ENCODE data around the gene ZNF3. TPM values are rescaled to one million over a fixed set of nuclear protein-coding genes. Genes with fewer than 3 reads are reported as not detected.

Gene ZNF3
- total and polyA plus RNA-seq, 12 donors, result 13.2 to 47.3 (median 22.4) TPM

DNA sequence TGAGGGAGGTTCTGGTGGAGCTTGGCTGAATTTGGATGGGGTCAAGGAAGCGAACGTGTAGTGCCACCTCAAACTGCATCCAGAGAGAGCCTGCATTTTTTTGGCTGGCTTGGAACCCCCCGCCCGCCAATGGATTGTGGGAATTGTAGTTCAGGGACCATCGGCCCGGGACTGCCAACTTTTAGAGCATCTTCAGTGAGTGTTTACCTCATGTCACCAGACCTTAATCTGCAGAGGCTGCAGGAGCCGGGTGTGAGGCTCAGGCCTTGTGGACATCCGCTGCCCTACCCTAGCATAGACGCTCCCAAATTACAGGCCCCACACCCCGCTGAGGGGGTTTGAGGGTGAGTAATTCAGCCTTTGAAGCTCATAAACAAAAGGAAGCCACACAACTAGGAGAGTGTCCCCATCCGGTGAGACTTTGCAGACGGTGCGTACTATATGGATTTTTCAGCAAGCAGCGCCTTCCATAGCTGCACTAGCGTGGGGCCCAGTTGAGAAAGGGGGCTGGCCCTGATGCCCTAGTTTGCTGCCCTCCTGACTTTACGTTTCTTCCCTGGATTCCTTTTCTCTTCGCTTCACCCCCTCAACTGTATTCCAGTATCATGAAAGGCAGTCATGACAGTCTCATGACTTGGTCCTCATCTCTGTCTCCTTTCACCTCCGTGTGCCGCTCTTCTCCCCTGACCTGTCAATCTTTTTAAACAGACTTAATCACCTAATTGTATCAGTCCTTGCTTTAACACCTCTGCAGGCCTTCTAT lies 38.6 kb upstream of the ZNF3 start:
- peak; percentile 63 to 82 (median 72) for DNase-seq
- Histone ChIP-seq H3K9me3 (replicated peaks in 1 of 3) (no peaks in the 10 kb centered on the region), H3K4me1 (replicated peaks in 1 of 2) (peaks cover 12 to 16% of the 10 kb centered on the region in 2 donors), H3K27me3 (no peaks in the 10 kb centered on the region), H3K36me3 (replicated peaks in 1 of 2) (no peaks in the 10 kb centered on the region), H3K4me3 (peak overlapping the region; percentile 16 to 76 (median 54)), H3K27ac (peak overlapping the region in 4 of 5 donors; percentile 60 to 94 (median 78))
- WGBS, 4 donors, result 20 to 43% (median 31%) methylated on average over 8 to 19 of the region's 19 CpGs
- TF ChIP-seq CTCF (IDR thresholded peaks at IDR 0.05), result no peak
- no peak for TF ChIP-seq POLR2A (IDR thresholded peaks at IDR 0.05)
- intact Hi-C loops (cut with DNase I), result no loop called here

DNA sequence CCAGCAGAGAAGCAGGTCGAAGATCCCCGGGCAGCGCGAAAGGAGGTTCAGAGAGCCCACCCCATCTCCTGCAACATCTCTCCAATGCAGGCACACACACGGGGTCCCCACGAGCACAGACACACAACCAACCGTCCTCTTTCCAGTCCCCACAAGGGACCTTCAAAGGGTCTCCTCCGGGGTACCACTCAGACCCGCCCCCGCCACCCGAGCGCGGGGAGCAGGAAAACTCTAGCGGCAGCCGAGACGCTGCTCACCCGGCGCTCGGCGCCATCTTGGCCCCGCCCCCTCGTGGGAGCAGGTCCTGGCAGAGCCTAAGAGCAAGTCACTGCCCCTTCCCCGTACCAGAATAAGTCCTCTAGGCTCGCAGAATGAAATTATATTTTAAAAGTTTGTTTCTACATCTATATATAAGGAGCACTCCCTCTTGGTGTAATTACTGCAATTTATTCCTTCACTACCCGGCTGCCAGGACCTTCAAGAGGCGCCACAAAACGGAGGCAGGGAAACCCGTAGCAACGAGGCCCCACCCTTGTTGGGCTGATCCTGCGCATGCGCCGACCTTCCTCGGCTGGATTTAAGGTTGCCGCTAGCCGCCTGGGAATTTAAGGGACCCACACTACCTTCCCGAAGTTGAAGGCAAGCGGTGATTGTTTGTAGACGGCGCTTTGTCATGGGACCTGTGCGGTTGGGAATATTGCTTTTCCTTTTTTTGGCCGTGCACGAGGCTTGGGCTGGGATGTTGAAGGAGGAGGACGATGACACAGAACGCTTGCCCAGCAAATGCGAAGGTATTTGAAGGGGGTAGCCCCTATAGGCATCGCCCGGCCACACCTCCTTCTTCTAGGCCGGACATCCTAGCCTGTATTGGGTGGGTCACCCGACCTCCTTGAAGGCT lies 37.8 kb upstream of the ZNF3 start, which contains the start of the genes CNPY4 and TAF6:
CNPY4 (plus strand) TSS at position 563 of the 898 bp plus-strand sequence; CDS start at position 674, 111 bp downstream.
TAF6 (minus strand) TSS at position 287 of the 898 bp plus-strand sequence. CDS start 5,149 bp downstream, outside the sequence.
- Histone ChIP-seq H3K27ac (peak within 1 kb of the TSS; percentile 60 to 94 (median 73)), H3K36me3 (replicated peaks in 1 of 2) (no peaks in the 10 kb centered on the region), H3K4me1 (replicated peaks in 1 of 2) (peaks cover 12 to 16% of the 10 kb centered on the region in 2 donors), H3K4me3 (peak within 1 kb of the TSS; percentile 50 to 89 (median 66)), H3K27me3 (no peaks in the 10 kb centered on the region), H3K9me3 (replicated peaks in 1 of 3) (no peaks in the 10 kb centered on the region)
- peak; percentile 95 to 98 (median 97) for DNase-seq
- intact Hi-C loops (cut with DNase I), result no loop called here
- TF ChIP-seq POLR2A (IDR thresholded peaks at IDR 0.05) (peak; percentile 52 to 77), CTCF (IDR thresholded peaks at IDR 0.05) (peak in 2 of 6 experiments; percentile 10 to 13)
- WGBS, 4 donors, result 0 to 1% (median 0%) methylated on average over 15 to 49 of the region's 49 CpGs

GRCh38 chr7:100118388-100119071 lies 37.0 kb upstream of the ZNF3 start:
- Histone ChIP-seq H3K27me3 (no peaks in the 10 kb centered on the region), H3K4me1 (replicated peaks in 1 of 2) (peaks cover 12 to 16% of the 10 kb centered on the region in 2 donors), H3K27ac (peak overlapping the region in 1 of 5 donors; percentile 85), H3K4me3 (peak overlapping the region in 3 of 4 donors; percentile 57 to 89 (median 76)), H3K36me3 (replicated peaks in 1 of 2) (peaks cover 0 to 5% of the 10 kb centered on the region in 2 donors), H3K9me3 (replicated peaks in 1 of 3) (no peaks in the 10 kb centered on the region)
- no peak for TF ChIP-seq POLR2A (IDR thresholded peaks at IDR 0.05)
- TF ChIP-seq CTCF (IDR thresholded peaks at IDR 0.05), result no peak
- no peak for DNase-seq
- WGBS, 4 donors, result 21 to 24% (median 22%) methylated on average over 14 to 18 of the region's 18 CpGs
- intact Hi-C loops (cut with DNase I), result no loop called here

Data from adrenal gland (tissue), 12 donors.